NB4 (cell line): ENCODE data around the gene FCN2.

Experiments used
- DNase-seq: peaks from one replicate; pipeline ENCODE4 v3.0.0; 2010; ENCODE audit warnings: low read depth
- H3K4me3 ChIP-seq: one replicate; pipeline ENCODE4 v1.5.1; 2011; ENCODE audit warnings: mild to moderate bottlenecking, low read depth, low read length, moderate library complexity
- MYC ChIP-seq: IDR thresholded peaks from 2 replicates; pipeline ENCODE4 v1.6.1; 2011; ENCODE audit warnings: low read depth, low read length
- POLR2A ChIP-seq: IDR thresholded peaks from 2 replicates; pipeline ENCODE4 v1.6.1; 2011; ENCODE audit warnings: mild to moderate bottlenecking; ENCODE audit not compliant: insufficient read length; ENCODE audit errors: extremely low read depth
- TF ChIP-seq, protein P1 (sequence below): IDR thresholded peaks from 2 replicates; pipeline ENCODE4 v1.6.1; 2011; ENCODE audit warnings: low read depth, low read length
- TF ChIP-seq, protein P2 (sequence below): IDR thresholded peaks from one replicate; pipeline ENCODE4 v1.5.1; 2012; ENCODE audit warnings: low read depth, low read length

Gene FCN2

DNA sequence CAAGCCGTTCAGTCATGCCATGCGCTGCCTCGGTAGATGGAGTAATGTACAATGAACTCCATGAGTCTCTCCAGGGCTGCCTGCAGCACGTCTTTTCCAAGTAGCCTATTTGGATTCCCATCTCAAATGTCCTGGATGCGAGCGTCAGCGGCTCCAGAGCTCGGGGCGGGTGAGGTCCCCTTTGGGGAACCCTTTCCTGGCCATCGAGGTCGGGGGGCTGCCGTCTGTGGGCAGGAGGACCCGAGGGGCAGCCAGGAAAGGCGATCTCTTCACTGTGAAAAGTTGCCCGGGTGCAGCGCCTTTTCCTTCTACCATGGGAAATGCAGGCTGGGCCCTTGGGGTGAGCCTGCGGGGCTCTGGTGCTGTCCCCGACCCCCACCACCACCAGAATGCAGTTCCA is 36.9 kb upstream of the FCN2 start:
- TF ChIP-seq MYC (no peak), POLR2A (no peak)
- TF ChIP-seq, protein P1, sequence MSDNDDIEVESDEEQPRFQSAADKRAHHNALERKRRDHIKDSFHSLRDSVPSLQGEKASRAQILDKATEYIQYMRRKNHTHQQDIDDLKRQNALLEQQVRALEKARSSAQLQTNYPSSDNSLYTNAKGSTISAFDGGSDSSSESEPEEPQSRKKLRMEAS: no peak
- TF ChIP-seq, protein P2, sequence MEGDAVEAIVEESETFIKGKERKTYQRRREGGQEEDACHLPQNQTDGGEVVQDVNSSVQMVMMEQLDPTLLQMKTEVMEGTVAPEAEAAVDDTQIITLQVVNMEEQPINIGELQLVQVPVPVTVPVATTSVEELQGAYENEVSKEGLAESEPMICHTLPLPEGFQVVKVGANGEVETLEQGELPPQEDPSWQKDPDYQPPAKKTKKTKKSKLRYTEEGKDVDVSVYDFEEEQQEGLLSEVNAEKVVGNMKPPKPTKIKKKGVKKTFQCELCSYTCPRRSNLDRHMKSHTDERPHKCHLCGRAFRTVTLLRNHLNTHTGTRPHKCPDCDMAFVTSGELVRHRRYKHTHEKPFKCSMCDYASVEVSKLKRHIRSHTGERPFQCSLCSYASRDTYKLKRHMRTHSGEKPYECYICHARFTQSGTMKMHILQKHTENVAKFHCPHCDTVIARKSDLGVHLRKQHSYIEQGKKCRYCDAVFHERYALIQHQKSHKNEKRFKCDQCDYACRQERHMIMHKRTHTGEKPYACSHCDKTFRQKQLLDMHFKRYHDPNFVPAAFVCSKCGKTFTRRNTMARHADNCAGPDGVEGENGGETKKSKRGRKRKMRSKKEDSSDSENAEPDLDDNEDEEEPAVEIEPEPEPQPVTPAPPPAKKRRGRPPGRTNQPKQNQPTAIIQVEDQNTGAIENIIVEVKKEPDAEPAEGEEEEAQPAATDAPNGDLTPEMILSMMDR: no peak
- H3K4me3 ChIP-seq: no peak overlapping the region
- no peak for DNase-seq

DNA sequence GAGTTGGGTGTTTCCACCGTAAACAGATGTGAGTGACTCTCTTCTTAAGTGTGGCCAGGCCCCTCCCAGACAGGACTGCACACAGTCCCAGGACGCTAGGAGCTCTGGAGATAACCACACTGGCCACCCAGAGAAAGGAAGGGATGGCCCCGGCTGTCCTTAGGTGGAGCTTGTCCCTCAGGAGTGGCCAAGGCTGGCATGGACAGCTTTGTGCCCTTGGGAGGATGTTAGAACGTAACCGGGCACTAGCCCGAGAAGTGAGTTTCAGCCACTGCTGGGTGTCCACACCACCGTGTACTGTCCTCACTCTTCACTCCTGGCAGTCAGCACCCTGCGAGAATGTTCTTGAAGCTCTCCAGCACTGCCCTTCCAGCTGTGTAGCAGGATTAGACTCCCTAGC is 35.8 kb upstream of the FCN2 start:
- no peak overlapping the region for H3K4me3 ChIP-seq
- TF ChIP-seq MYC: no peak
- TF ChIP-seq, protein P2: no peak
- TF ChIP-seq POLR2A: no peak
- TF ChIP-seq, protein P1: no peak
- no peak for DNase-seq

DNA sequence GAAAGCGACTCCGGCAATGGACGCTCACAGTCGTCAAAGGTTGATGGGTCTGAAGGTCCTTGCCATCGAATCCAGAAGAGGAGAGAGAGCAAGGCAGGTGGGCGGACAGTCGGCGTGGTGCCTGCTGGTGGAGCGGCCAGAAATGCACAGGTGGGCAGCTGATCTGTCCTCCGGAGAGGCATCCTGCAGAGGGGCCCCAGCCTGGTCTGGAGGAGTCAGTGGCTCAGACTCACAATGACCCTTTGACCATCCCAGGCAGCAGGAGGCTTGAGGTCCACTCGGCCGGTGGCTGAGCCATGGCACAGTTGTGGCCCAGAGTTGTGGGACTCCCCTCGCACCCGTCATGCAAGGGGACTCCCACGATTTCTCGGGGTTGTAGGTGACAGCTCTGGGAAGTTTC is 34.4 kb upstream of the FCN2 start:
- H3K4me3 ChIP-seq: no peak overlapping the region
- TF ChIP-seq, protein P1: no peak
- TF ChIP-seq, protein P2: no peak
- TF ChIP-seq POLR2A (no peak), MYC (no peak)
- no peak for DNase-seq

DNA sequence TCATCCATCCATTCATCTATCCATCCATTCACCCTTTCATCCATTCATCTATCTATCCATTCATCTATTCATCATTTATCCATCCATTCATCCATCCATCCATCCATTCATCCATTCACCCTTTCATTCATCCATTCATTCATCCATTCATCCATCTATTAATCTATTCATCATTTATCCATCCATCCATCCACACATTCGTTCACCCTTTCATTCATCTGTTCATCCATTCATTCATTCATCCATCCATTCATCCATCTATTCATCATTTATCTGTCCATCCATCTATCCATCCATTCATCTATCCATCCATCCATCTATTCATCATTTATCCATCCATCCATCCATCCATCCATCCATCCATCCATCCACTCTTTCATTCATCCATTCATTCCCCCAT is 33.9 kb upstream of the FCN2 start:
- DNase-seq: no peak
- TF ChIP-seq POLR2A (no peak), MYC (no peak)
- TF ChIP-seq, protein P2: no peak
- TF ChIP-seq, protein P1: no peak
- no peak overlapping the region for H3K4me3 ChIP-seq

DNA sequence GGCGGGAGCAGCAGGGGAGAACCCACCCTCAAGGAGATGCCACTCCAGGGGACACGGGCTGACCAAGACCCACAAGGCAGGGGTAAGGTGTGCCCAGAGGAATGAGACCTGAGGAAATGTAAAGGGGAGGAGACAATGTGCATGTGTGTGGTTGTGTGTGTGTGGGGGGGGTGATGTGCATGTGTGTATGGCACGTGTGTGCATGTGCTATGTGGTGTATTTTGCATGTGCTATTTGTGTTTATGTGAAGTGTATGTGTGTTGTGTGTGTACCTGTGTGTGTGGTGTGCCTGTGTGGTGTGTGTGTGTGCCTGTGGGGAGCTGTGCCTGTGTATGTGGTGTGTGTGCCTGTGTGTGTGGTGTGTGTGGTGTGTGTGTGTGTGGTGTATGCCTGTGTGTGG is 33.5 kb upstream of the FCN2 start:
- TF ChIP-seq, protein P2: no peak
- TF ChIP-seq POLR2A: no peak
- TF ChIP-seq MYC: no peak
- TF ChIP-seq, protein P1: no peak
- no peak for DNase-seq
- H3K4me3 ChIP-seq: no peak overlapping the region
